HG03039 (cell line): ENCODE data around the gene MGAM2.

Experiments
- ATAC-seq: cut with Tn5 transposase; IDR thresholded peaks from one replicate; pipeline ENCODE4 v1.9.1; 2021; ENCODE audit warnings: mild to moderate bottlenecking, moderate library complexity; ENCODE audit not compliant: unreplicated experiment

The MGAM2 gene

DNA sequence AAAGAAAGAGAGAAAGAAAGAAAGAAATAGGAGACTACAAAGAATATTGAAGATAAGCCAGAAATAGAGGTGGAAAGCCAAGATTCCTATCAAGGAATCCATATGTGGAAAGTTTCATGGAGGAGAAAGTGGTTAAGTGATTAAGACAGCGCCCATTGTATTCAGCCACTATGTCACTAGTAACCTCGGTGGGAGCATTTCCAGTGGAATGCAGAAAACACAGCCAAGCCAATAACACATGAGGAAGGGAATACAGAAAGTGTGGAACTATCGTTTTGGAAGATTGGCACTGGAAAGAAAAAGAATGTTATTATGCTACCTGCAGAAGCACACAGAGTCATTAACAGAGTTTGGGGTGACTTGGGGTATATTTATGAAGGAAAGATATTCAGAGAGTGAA is 2.7 kb downstream of the MGAM2 start:
- no peak for ATAC-seq

GRCh38 chr7:142120524-142120923 is 9.0 kb downstream of the MGAM2 start:
- ATAC-seq: no peak

DNA sequence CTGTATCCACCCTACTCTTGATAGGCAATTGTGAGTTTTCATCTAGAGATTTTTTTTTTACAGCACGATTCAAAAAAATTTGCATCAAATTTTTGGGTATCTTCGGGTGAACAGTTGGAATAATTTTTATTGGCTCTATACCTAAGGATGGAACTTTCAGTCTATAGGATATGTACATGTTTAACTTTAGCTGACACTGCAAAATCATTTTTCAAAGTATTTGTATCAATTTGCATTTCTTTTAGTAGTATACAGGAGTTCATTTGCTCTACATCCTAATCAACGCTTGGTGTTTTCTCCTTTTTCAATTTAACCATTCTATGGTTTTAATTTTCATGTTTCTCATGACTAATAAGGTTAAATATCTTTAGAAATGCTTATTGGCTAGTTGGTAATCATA is 11.7 kb downstream of the MGAM2 start:
- no peak for ATAC-seq

DNA sequence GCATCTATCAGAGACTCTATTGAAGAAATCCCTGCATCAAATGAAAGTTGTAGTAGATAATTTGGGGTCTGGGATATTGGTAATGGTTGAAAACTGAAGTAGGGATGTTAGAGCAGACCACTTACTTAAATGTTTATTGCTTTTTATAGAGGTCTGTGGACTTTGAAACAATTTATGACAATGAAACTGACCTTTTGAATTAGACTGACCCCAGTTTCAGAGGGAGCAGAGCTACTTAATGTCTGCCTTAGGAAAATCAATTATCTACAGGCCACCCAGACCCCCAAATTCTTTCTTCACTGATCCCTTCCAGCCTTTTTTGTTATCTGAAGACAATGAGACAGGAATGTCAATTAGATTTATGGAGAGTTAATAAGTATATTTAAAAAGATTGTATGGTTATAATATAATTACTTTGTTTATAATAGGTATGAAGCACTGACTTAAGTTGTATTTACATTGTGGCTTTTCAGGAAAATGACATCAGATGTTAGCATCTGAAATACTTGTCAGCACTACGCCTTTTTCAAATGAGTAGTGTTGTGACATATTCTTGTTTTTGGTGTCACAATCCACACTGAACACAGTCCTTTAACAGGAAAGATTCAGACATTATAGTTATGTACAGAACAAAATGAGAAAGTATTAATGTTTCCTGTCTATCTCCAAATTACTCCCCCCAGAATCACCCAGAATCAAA is 13.9 kb downstream of the MGAM2 start:
- no peak for ATAC-seq

- ATAC-seq: no peak
Observed at GRCh38 chr7:142130267-142130666, 18.7 kb downstream of the MGAM2 start.

- no peak for ATAC-seq
Observed at GRCh38 chr7:142131439-142132185, 20.1 kb downstream of the MGAM2 start.

- ATAC-seq: no peak
Observed at GRCh38 chr7:142133731-142134148, 22.2 kb downstream of the MGAM2 start.

DNA sequence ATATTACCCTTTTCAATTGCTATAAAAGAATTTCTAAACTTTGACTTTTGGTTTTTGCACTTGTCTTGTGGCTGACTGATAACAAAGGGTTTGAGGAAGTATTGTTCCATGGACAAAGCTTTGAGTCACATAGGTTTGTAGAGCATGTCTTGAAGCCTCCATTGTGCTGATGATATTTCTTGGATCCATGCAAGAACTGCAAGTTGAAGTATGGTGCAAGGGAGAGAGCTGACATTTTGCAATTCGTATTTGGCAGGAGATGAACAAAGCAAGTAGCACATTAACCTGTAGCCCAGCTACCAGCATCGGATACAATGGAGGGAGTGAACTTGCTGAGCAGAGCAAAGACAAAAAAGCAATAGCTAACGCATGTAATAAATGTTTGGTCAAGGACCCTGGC is 23.4 kb downstream of the MGAM2 start:
- no peak for ATAC-seq

GRCh38 chr7:142138996-142139395 is 27.5 kb downstream of the MGAM2 start:
- ATAC-seq: no peak

DNA sequence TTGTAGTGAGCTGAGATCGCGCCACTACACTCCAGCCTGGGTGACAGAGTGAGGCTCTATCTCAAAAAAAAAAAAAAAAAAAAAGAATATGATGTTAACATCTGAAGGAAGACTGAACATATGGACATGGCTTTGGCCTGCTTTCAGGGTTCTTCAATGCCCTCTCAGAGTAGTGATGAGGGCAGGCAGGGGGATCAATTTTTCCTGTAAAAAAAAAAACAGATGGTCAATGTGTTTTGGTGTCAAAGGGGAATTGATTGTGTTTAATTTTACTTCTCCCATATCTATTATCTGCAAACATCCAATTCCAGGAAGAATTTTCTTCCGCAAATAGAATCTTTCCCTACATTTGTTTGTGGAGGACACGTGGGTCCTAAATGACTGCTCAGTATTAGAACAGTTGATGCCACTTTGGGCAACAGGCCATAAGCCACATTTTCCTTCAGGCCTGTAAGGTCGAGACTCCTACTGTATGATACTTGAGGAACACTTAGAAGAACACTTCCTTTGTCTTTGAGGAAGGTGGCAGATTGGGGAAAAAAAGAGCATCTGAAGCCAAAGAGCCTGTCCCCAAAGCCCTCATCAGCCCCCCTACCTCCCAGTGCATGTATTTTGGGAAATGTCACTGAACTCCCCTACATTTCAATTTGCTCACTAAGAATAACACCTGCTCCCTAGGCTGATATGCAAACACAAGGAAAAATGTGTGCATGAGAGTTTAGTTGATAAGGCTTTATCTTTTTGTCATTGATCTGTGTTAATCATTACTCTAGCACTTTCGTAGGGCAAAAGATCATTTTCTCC is 28.3 kb downstream of the MGAM2 start:
- no peak for ATAC-seq

- no peak for ATAC-seq
Observed at GRCh38 chr7:142140401-142140959, 29.0 kb downstream of the MGAM2 start.

DNA sequence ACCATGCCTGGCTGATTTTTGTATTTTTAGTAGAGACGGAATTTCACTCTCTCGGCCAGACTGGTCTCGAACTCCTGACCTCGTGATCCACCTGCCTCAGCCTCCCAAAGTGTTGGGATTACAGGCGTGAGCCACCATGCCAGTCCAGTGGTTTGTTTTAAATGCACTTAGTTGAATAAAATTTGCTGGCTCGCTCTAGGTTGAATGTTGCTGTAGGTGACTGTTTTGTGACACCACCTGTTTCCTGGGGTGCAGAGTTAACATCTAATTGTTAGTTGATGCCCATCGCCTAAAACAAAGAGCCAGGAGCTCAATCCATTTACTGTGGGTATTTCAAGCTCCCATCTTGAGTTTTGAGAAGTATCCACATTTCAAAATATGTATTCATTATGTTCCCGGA is 31.2 kb downstream of the MGAM2 start:
- no peak for ATAC-seq

GRCh38 chr7:142146124-142146523 is 34.6 kb downstream of the MGAM2 start:
- ATAC-seq: no peak

DNA sequence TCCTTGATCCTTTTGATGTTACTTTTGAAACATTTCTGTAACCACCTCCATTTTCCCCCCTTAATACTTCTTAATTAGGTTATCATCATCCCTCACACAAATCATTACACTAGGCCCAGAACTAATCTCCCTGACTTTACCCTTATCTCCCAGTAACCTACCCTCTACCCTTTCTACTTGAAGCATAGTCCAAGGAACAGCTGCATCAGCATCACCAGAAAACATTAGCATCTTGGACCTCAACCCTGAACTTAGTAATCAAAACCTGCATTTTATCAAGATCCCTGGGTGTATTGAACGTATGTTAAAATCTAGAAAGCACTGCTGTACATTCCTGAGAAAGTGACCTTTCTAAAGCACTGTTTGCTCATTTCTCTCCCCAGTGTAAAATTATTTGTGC is 38.8 kb downstream of the MGAM2 start:
- ATAC-seq: no peak

GRCh38 chr7:142150869-142151268 is 39.4 kb downstream of the MGAM2 start:
- ATAC-seq: no peak

DNA sequence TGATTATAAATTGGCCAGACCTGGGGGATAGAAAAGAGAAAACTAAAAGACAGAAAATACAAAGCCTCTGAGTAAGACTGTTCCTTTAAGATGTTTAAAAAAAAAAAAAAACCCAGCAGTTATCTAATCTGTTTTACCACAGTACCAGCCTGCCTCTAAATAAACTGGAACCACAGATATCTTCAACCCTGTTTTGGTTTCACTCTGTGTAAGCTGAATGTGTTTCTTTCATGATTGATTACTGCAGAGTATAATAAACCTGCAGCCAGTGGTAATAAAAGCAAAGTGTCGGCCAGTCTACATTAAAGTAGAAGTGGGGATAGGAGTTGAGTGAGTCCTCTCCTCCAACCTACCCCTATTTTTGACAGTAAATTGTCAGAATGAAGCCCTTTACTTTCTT is 40.6 kb downstream of the MGAM2 start:
- no peak for ATAC-seq

DNA sequence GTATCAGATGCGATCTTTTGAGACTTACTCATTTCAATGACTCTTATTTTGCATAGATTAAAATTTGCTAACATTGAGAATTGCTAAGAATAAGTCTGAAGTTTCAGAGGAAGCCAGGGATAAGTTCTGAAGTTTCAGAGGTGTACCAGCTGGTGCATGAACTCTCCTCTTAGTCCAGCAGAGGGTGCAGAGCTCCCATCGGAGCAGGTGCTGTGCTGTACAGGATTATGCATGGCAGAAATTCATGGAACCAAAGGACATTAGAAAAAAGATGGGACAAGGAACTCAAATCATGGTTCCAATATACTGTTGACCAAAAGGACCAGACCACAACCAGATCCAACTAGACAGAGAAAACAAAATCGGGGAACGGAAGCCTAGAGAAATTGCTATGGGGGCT is 41.9 kb downstream of the MGAM2 start:
- no peak for ATAC-seq

GRCh38 chr7:142158736-142159496 is 47.4 kb downstream of the MGAM2 start:
- no peak for ATAC-seq

- no peak for ATAC-seq
Observed at GRCh38 chr7:142161921-142162320, 50.4 kb downstream of the MGAM2 start.

GRCh38 chr7:142168746-142169145 is 57.2 kb downstream of the MGAM2 start:
- no peak for ATAC-seq

DNA sequence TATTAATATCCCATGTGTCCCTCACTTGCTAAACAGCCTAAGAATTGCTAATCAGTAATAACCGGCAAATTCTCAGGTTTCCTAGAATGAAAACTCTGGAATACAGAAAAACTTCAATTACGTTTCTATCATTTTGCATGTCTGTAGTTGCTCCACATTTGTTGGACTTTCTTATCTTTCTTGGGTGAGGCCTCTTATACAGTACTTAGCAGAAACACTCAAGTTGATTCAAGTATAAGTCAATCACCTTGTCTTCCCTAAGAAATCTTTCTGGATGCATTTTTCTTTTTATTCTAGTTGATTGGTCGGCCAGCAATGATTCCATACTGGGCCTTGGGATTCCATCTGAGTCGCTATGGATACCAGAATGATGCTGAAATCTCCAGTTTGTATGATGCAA is 61.4 kb downstream of the MGAM2 start:
- no peak for ATAC-seq
